NCI-H345 treated with DMSO at 0.1 percent for 48 hours (cell line): ENCODE results near the gene CCR4.
"Not testable (repeated sequence)": the region's sequence is repeated elsewhere in the genome, so short reads cannot be mapped to it uniquely, and the experiment has no call there.

ENCODE experiments used
- DNase-seq: peaks from one replicate; lab custom pipeline; 2025; ENCODE audit not compliant: unreplicated experiment; lab: John Stamatoyannopoulos, UW

Gene CCR4

GRCh38 chr3:32977861-32978260 is 26.4 kb downstream of the CCR4 start:
- no peak for DNase-seq

- no peak for DNase-seq
Observed at GRCh38 chr3:32978331-32978730, 26.9 kb downstream of the CCR4 start.

GRCh38 chr3:32983124-32983523 is 31.7 kb downstream of the CCR4 start:
- DNase-seq, result no peak

- DNase-seq, result not testable (repeated sequence)
Observed at GRCh38 chr3:32984918-32985317, 33.5 kb downstream of the CCR4 start.

GRCh38 chr3:32989171-32989570 is 37.7 kb downstream of the CCR4 start:
- DNase-seq, result no peak

GRCh38 chr3:32990116-32990515 is 38.7 kb downstream of the CCR4 start:
- no peak for DNase-seq

- DNase-seq, result no peak
Observed at GRCh38 chr3:32991781-32992180, 40.3 kb downstream of the CCR4 start.

- DNase-seq, result no peak
Observed at GRCh38 chr3:32992310-32992686, 40.9 kb downstream of the CCR4 start.

GRCh38 chr3:32994045-32994444 is 42.6 kb downstream of the CCR4 start:
- DNase-seq, result no peak

GRCh38 chr3:32995098-32995497 is 43.7 kb downstream of the CCR4 start:
- DNase-seq, result no peak

- DNase-seq, result no peak
Observed at GRCh38 chr3:32996048-32996754, 44.8 kb downstream of the CCR4 start.

GRCh38 chr3:32996755-32997091 is 45.3 kb downstream of the CCR4 start:
- no peak for DNase-seq

- no peak for DNase-seq
Observed at GRCh38 chr3:32998631-32999451, 47.4 kb downstream of the CCR4 start.

- no peak for DNase-seq
Observed at GRCh38 chr3:33000691-33001385, 49.4 kb downstream of the CCR4 start.

- no peak for DNase-seq
Observed at GRCh38 chr3:33001889-33002288, 50.4 kb downstream of the CCR4 start.

- DNase-seq, result no peak
Observed at GRCh38 chr3:33003308-33003707, 51.9 kb downstream of the CCR4 start.

GRCh38 chr3:33004205-33004604 is 52.8 kb downstream of the CCR4 start:
- no peak for DNase-seq

- no peak for DNase-seq
Observed at GRCh38 chr3:33004961-33005360, 53.5 kb downstream of the CCR4 start.
